Gastroesophageal sphincter (tissue), 3 donors: ENCODE results near the gene NBEA.

ENCODE experiments used
- POLR2A ChIP-seq, 2 donors: fragments of 450-650 bp; IDR thresholded peaks; one replicate each; pipeline ENCODE4 v1.6.1; 2017; ENCODE audit warnings: antibody characterized with exemption in 2 of 2, mild to moderate bottlenecking in 2 of 2, moderate library complexity in 1 of 2
- TF ChIP-seq, protein P1 (sequence below), 4 experiments: fragments of 200-600 bp in 2 of 4; fragments of 450-650 bp in 2 of 4; sonication (generic) in 1 of 4; IDR thresholded peaks; one replicate each; pipeline ENCODE4 v1.5.1; 2017 to 2019; ENCODE audit warnings: antibody characterized with exemption in 4 of 4, mild to moderate bottlenecking in 2 of 4, moderate library complexity in 2 of 4

DNA sequence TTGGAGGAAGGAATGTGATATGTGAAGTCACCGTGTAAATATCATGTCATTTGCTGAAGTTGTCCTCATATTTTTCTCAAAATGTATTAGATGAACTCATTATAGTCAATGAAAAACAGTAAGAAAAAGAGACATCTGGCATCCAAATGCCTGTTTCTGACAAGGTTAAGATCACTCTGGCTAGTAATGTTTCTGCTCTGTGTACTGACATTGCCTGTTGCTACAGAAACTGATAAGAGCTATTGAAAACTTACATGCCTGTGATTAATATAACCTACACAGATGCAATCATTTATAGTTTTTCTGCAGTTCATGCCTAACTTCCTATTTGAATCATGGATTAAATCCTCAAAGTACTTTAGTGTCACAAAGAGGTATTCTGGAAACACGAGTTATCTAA, 249.8 kb downstream of the NBEA start:
- TF ChIP-seq, protein P1, sequence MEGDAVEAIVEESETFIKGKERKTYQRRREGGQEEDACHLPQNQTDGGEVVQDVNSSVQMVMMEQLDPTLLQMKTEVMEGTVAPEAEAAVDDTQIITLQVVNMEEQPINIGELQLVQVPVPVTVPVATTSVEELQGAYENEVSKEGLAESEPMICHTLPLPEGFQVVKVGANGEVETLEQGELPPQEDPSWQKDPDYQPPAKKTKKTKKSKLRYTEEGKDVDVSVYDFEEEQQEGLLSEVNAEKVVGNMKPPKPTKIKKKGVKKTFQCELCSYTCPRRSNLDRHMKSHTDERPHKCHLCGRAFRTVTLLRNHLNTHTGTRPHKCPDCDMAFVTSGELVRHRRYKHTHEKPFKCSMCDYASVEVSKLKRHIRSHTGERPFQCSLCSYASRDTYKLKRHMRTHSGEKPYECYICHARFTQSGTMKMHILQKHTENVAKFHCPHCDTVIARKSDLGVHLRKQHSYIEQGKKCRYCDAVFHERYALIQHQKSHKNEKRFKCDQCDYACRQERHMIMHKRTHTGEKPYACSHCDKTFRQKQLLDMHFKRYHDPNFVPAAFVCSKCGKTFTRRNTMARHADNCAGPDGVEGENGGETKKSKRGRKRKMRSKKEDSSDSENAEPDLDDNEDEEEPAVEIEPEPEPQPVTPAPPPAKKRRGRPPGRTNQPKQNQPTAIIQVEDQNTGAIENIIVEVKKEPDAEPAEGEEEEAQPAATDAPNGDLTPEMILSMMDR (IDR thresholded peaks at IDR 0.05): no peak
- TF ChIP-seq POLR2A (IDR thresholded peaks at IDR 0.05): no peak
